ENCODE results near the gene RADIL. TPM values are rescaled to one million over a fixed set of nuclear protein-coding genes. Genes with fewer than 3 reads are reported as not detected.

The RADIL gene
- total and polyA plus RNA-seq, 2 of the 13 experiments (the other 11 are each of a cell fraction or from before 2014, with no cell fraction given), result 0.05 to 0.09 TPM

DNA sequence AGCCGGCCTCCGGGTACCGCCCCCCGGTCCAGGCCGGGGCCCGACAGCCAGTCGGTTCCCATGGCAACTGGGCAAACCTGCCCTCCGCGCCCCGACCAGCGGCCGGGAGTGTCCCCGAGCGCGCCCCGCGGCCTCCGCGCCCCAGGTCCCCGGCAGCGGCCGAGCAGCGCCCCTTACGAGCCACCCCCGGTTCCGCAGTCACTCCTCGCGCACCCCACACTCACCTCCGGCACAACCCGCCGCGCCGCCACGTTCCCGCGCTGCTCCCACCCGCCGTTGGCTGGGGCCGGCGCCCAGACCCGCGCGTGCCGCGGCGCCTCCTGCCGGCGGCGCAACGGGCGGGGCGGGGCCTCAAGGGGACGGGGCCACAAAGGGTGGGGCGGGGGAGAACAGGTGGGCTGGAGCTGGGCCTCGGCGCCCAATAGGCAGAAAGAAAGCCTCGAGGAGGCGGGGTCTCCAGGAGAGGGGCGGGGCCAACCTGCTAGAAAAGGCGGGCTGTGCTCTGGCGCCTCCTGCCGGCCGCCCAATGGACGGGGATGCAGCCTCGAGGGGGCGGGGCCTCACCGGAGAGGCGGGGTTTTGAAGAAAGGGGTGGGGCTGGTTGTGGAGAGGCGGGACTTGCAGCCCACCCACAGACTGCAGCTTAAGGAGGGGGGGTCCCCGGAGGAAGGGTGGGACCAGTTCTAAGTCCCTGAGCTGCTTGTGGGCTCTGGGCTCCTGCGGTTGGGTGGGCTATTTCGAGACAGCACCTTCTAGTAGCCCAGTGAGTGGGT is at the start of gene RADIL (continued):
- TF ChIP-seq, protein P1, sequence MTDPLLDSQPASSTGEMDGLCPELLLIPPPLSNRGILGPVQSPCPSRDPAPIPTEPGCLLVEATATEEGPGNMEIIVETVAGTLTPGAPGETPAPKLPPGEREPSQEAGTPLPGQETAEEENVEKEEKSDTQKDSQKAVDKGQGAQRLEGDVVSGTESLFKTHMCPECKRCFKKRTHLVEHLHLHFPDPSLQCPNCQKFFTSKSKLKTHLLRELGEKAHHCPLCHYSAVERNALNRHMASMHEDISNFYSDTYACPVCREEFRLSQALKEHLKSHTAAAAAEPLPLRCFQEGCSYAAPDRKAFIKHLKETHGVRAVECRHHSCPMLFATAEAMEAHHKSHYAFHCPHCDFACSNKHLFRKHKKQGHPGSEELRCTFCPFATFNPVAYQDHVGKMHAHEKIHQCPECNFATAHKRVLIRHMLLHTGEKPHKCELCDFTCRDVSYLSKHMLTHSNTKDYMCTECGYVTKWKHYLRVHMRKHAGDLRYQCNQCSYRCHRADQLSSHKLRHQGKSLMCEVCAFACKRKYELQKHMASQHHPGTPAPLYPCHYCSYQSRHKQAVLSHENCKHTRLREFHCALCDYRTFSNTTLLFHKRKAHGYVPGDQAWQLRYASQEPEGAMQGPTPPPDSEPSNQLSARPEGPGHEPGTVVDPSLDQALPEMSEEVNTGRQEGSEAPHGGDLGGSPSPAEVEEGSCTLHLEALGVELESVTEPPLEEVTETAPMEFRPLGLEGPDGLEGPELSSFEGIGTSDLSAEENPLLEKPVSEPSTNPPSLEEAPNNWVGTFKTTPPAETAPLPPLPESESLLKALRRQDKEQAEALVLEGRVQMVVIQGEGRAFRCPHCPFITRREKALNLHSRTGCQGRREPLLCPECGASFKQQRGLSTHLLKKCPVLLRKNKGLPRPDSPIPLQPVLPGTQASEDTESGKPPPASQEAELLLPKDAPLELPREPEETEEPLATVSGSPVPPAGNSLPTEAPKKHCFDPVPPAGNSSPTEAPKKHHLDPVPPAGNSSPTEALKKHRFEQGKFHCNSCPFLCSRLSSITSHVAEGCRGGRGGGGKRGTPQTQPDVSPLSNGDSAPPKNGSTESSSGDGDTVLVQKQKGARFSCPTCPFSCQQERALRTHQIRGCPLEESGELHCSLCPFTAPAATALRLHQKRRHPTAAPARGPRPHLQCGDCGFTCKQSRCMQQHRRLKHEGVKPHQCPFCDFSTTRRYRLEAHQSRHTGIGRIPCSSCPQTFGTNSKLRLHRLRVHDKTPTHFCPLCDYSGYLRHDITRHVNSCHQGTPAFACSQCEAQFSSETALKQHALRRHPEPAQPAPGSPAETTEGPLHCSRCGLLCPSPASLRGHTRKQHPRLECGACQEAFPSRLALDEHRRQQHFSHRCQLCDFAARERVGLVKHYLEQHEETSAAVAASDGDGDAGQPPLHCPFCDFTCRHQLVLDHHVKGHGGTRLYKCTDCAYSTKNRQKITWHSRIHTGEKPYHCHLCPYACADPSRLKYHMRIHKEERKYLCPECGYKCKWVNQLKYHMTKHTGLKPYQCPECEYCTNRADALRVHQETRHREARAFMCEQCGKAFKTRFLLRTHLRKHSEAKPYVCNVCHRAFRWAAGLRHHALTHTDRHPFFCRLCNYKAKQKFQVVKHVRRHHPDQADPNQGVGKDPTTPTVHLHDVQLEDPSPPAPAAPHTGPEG (CRISPR knock-in tag; IDR thresholded peaks at IDR 0.05), result no peak
- TF ChIP-seq, protein P2, sequence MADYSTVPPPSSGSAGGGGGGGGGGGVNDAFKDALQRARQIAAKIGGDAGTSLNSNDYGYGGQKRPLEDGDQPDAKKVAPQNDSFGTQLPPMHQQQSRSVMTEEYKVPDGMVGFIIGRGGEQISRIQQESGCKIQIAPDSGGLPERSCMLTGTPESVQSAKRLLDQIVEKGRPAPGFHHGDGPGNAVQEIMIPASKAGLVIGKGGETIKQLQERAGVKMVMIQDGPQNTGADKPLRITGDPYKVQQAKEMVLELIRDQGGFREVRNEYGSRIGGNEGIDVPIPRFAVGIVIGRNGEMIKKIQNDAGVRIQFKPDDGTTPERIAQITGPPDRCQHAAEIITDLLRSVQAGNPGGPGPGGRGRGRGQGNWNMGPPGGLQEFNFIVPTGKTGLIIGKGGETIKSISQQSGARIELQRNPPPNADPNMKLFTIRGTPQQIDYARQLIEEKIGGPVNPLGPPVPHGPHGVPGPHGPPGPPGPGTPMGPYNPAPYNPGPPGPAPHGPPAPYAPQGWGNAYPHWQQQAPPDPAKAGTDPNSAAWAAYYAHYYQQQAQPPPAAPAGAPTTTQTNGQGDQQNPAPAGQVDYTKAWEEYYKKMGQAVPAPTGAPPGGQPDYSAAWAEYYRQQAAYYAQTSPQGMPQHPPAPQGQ (CRISPR knock-in tag; IDR thresholded peaks at IDR 0.05; ENCODE audit: borderline replicate concordance), result no peak
- no peak for TF ChIP-seq SNRNP70 (IDR thresholded peaks at IDR 0.05; ENCODE audit: low read depth, low read length)
- no peak for TF ChIP-seq ZNF496 (CRISPR knock-in tag; IDR thresholded peaks at IDR 0.05; ENCODE audit: insufficient replicate concordance)
- TF ChIP-seq RFX5 (IDR thresholded peaks at IDR 0.05; ENCODE audit: low read depth, low read length), result no peak
- no peak for TF ChIP-seq ZNF510 (CRISPR knock-in tag; IDR thresholded peaks at IDR 0.05; ENCODE audit: low read depth)
- no peak for TF ChIP-seq NFATC3 (CRISPR knock-in tag; IDR thresholded peaks at IDR 0.05)
- no peak for TF ChIP-seq CBFB (CRISPR knock-in tag; IDR thresholded peaks at IDR 0.05)
- TF ChIP-seq, protein P3, sequence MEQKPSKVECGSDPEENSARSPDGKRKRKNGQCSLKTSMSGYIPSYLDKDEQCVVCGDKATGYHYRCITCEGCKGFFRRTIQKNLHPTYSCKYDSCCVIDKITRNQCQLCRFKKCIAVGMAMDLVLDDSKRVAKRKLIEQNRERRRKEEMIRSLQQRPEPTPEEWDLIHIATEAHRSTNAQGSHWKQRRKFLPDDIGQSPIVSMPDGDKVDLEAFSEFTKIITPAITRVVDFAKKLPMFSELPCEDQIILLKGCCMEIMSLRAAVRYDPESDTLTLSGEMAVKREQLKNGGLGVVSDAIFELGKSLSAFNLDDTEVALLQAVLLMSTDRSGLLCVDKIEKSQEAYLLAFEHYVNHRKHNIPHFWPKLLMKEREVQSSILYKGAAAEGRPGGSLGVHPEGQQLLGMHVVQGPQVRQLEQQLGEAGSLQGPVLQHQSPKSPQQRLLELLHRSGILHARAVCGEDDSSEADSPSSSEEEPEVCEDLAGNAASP (CRISPR knock-in tag; IDR thresholded peaks at IDR 0.05; ENCODE audit: borderline replicate concordance), result 0 out of 2 replicates have a peak, but pooled peaks have one; percentile 11
- no peak for TF ChIP-seq HNRNPUL1 (IDR thresholded peaks at IDR 0.05; ENCODE audit: low read depth, low read length)
- TF ChIP-seq, protein P4, sequence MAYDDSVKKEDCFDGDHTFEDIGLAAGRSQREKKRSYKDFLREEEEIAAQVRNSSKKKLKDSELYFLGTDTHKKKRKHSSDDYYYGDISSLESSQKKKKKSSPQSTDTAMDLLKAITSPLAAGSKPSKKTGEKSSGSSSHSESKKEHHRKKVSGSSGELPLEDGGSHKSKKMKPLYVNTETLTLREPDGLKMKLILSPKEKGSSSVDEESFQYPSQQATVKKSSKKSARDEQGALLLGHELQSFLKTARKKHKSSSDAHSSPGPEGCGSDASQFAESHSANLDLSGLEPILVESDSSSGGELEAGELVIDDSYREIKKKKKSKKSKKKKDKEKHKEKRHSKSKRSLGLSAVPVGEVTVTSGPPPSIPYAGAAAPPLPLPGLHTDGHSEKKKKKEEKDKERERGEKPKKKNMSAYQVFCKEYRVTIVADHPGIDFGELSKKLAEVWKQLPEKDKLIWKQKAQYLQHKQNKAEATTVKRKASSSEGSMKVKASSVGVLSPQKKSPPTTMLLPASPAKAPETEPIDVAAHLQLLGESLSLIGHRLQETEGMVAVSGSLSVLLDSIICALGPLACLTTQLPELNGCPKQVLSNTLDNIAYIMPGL (CRISPR knock-in tag; IDR thresholded peaks at IDR 0.05; ENCODE audit: borderline replicate concordance in 1 of 2, low read depth in 1 of 2), result no peak
- TF ChIP-seq, protein P5, sequence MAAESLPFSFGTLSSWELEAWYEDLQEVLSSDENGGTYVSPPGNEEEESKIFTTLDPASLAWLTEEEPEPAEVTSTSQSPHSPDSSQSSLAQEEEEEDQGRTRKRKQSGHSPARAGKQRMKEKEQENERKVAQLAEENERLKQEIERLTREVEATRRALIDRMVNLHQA (CRISPR knock-in tag; IDR thresholded peaks at IDR 0.05), result no peak
- TF ChIP-seq SMARCE1 (IDR thresholded peaks at IDR 0.05; ENCODE audit: borderline replicate concordance), result no peak
- TF ChIP-seq EHMT2 (IDR thresholded peaks at IDR 0.05; ENCODE audit: borderline replicate concordance, low read depth, low read length), result no peak
- TF ChIP-seq, protein P6, sequence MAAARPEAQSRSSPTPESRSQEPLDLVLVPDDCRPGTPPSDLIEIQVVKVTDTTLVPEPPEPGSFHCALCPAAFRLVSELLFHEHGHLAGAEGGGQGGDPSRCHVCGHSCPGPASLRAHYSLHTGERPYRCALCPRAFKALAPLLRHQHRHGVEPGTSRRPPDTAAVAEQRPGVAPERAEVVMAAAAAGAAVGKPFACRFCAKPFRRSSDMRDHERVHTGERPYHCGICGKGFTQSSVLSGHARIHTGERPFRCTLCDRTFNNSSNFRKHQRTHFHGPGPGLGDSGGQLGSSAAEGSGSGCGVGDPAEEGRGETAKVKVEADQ (CRISPR knock-in tag; IDR thresholded peaks at IDR 0.05; ENCODE audit: borderline replicate concordance), result no peak
